ENCODE results near the gene EEF1AKMT2. TPM values are rescaled to one million over a fixed set of nuclear protein-coding genes. Genes with fewer than 3 reads are reported as not detected.

The EEF1AKMT2 gene
- total and polyA plus RNA-seq, 9 of the 15 experiments (the other 6 are each of a cell fraction or from before 2014, with no cell fraction given): 9.3 to 34.3 (median 23.7) TPM

DNA sequence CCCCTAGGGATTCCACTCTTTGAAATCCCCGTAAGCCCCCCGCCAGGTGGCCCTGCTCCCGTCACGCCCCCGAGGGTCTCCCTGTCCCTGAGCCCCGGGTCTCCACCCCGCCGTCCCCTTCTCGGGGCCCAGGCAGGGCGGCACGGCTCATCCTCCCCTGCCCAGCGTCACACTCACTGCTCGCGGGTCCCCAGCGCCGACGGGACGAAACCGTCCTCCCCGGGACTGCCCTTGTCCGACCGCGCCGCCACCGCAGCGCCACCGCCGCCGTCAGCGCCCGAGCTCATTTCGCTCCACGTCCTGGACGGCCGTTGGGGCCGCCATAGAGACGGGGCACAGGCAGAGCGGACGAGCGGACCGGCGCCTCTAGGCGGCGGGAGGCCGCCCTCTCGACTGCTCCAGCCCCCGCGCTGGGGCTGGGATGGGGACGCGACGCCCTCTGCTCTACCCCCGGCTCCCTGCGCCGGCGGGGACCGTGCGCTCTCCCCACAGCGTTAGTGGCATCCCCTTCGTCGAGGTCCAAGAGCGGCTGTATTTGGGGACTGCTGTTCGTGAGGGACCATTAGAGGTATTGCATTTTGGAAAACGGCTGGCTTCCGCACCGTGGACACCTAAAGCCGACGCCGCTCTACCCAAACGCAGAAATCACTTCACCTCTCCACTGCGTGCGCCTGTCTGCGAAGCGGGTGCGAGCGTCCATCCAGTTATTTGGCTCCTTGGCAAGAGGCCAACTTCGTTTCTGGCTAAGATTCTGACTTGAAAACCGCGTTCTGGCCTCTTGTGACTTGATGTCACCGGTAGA lies at the start of gene EEF1AKMT2 (continued):
- TF ChIP-seq, protein P1, sequence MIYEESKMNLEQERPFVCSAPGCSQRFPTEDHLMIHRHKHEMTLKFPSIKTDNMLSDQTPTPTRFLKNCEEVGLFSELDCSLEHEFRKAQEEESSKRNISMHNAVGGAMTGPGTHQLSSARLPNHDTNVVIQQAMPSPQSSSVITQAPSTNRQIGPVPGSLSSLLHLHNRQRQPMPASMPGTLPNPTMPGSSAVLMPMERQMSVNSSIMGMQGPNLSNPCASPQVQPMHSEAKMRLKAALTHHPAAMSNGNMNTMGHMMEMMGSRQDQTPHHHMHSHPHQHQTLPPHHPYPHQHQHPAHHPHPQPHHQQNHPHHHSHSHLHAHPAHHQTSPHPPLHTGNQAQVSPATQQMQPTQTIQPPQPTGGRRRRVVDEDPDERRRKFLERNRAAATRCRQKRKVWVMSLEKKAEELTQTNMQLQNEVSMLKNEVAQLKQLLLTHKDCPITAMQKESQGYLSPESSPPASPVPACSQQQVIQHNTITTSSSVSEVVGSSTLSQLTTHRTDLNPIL (CRISPR knock-in tag; IDR thresholded peaks at IDR 0.05): no peak
- TF ChIP-seq, protein P2, sequence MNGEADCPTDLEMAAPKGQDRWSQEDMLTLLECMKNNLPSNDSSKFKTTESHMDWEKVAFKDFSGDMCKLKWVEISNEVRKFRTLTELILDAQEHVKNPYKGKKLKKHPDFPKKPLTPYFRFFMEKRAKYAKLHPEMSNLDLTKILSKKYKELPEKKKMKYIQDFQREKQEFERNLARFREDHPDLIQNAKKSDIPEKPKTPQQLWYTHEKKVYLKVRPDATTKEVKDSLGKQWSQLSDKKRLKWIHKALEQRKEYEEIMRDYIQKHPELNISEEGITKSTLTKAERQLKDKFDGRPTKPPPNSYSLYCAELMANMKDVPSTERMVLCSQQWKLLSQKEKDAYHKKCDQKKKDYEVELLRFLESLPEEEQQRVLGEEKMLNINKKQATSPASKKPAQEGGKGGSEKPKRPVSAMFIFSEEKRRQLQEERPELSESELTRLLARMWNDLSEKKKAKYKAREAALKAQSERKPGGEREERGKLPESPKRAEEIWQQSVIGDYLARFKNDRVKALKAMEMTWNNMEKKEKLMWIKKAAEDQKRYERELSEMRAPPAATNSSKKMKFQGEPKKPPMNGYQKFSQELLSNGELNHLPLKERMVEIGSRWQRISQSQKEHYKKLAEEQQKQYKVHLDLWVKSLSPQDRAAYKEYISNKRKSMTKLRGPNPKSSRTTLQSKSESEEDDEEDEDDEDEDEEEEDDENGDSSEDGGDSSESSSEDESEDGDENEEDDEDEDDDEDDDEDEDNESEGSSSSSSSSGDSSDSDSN (IDR thresholded peaks at IDR 0.05; ENCODE audit: borderline replicate concordance in 1 of 2, low read depth in 2 of 2, low read length in 2 of 2): peak; percentile 85 to 89; a peak in 3 of 4 replicates
- TF ChIP-seq ARNT (IDR thresholded peaks at IDR 0.05) (no peak), TSC22D4 (tag; IDR thresholded peaks at IDR 0.05) (no peak), MCM3 (IDR thresholded peaks at IDR 0.05) (no peak), ARHGAP35 (IDR thresholded peaks at IDR 0.05; ENCODE audit: partially characterized antibody) (no peak), PHF8 (IDR thresholded peaks at IDR 0.05; ENCODE audit: borderline replicate concordance, low read length) (peak; percentile 97; the same call in 1 of the 2 replicates), CHCHD3 (CRISPR knock-in tag; IDR thresholded peaks at IDR 0.05) (no peak), L3MBTL2 (IDR thresholded peaks at IDR 0.05) (peak; percentile 78), XRCC5 (IDR thresholded peaks at IDR 0.05; ENCODE audit: low read depth, low read length) (peak; percentile 66; the same call in 1 of the 2 replicates), ZNF212 (CRISPR knock-in tag; IDR thresholded peaks at IDR 0.05) (no peak), ARID2 (IDR thresholded peaks at IDR 0.05) (no peak)
- TF ChIP-seq, protein P3, sequence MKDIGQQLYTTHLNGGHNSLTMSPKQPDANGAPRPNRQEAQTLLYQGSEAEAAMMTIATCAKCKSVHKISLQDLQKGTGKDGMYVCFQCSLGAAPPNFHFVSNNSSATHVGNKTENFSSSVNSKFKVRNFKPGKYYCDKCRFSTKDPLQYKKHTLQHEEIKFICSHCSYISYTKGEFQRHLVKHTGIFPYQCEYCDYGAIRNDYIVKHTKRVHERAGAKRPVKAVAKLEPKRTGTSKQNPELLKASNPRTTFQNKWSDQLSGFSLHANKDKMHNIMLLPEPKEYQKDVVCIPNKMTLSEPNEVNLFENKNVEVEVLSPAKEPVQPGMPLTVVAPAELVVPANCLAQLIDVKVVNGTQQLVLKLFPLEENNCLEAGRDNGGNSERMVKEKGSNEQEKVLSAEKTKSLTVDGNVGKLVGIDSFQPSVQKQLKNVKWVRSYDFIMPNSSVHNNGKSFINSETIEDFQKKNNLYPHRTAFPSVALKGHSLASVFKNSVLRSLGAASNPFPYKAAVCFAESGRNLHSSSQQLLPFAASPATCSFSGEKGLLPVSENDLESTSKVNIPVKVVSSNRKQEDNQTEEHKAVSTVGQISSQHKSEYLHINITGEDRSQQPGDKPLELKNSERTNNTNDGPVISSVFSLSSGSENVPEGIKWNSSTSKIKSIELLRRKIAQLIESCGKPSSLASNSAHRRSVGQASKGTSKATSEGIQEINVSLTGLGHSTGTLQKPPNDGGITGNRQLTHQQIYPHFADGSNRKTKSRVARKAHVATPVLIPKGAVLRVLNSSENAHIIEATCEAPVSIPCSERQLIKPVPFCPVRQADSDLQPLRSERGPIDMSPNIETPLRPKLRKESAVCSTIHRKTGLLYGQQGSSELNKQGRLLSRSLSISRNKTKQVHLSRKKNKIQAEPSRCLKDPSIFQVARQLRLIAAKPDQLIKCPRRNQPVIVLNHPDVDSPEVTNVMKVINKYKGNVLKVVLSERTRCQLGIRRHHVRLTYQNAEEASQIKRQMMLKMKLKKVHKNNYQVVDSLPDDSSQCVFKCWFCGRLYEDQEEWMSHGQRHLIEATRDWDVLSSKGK (CRISPR knock-in tag; IDR thresholded peaks at IDR 0.05): no peak
- TF ChIP-seq, protein P4, sequence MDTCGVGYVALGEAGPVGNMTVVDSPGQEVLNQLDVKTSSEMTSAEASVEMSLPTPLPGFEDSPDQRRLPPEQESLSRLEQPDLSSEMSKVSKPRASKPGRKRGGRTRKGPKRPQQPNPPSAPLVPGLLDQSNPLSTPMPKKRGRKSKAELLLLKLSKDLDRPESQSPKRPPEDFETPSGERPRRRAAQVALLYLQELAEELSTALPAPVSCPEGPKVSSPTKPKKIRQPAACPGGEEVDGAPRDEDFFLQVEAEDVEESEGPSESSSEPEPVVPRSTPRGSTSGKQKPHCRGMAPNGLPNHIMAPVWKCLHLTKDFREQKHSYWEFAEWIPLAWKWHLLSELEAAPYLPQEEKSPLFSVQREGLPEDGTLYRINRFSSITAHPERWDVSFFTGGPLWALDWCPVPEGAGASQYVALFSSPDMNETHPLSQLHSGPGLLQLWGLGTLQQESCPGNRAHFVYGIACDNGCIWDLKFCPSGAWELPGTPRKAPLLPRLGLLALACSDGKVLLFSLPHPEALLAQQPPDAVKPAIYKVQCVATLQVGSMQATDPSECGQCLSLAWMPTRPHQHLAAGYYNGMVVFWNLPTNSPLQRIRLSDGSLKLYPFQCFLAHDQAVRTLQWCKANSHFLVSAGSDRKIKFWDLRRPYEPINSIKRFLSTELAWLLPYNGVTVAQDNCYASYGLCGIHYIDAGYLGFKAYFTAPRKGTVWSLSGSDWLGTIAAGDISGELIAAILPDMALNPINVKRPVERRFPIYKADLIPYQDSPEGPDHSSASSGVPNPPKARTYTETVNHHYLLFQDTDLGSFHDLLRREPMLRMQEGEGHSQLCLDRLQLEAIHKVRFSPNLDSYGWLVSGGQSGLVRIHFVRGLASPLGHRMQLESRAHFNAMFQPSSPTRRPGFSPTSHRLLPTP (IDR thresholded peaks at IDR 0.05; ENCODE audit: borderline replicate concordance, extremely low read depth, insufficient read length): no peak
- TF ChIP-seq, protein P5, sequence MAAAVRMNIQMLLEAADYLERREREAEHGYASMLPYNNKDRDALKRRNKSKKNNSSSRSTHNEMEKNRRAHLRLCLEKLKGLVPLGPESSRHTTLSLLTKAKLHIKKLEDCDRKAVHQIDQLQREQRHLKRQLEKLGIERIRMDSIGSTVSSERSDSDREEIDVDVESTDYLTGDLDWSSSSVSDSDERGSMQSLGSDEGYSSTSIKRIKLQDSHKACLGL (CRISPR knock-in tag; IDR thresholded peaks at IDR 0.05; ENCODE audit: borderline replicate concordance, poor library complexity, severe bottlenecking): no peak
